Measurements from ENCODE around the gene TNFSF4.

The TNFSF4 gene

GRCh38 chr1:173220157-173220556 is 13.0 kb upstream of the TNFSF4 start:
- H2AK5ac ChIP-seq (ENCODE audit: low read length), result no peak overlapping the region
- H3K79me2 ChIP-seq (ENCODE audit: control insufficient read depth, insufficient read depth, low read length), result no peaks in the 10 kb centered on the region
- no peak overlapping the region for H3K4me2 ChIP-seq (ENCODE audit: low read length)
- no peak overlapping the region for H3K4ac ChIP-seq (ENCODE audit: low read depth, low read length)
- no peak overlapping the region for H3K56ac ChIP-seq (ENCODE audit: low read length)
- no CpG with 5 or more reads among the region's 1 CpG for WGBS (ENCODE audit: extremely low coverage, insufficient coverage, low lambda C conversion rate)
- H3K79me1 ChIP-seq (ENCODE audit: low read length), result no peaks in the 10 kb centered on the region
- H3K27me3 ChIP-seq (ENCODE audit: insufficient read depth, low read length, poor library complexity), result no peaks in the 10 kb centered on the region
- H4K8ac ChIP-seq (ENCODE audit: low read depth, low read length), result no peak overlapping the region
- no peak overlapping the region for H3K4me3 ChIP-seq (ENCODE audit: low read length)
- H3K36me3 ChIP-seq (ENCODE audit: control insufficient read depth, insufficient read depth, low read length), result no peaks in the 10 kb centered on the region
- no peak overlapping the region for H3K27ac ChIP-seq (ENCODE audit: low read depth, low read length)
- H2BK15ac ChIP-seq (replicated peaks; ENCODE audit: low read depth), result no peak overlapping the region
- no peak overlapping the region for H2BK5ac ChIP-seq (ENCODE audit: low read length)
- no peak overlapping the region for H4K5ac ChIP-seq (ENCODE audit: low read length)
- H3K4me1 ChIP-seq (ENCODE audit: control insufficient read depth, low read depth, low read length), result no peaks in the 10 kb centered on the region
- H2BK120ac ChIP-seq (ENCODE audit: low read depth, low read length), result no peak overlapping the region
- no peak overlapping the region for H3K9ac ChIP-seq (ENCODE audit: low read length)
- no peak overlapping the region for H3K23ac ChIP-seq (ENCODE audit: low read length)
- no peak overlapping the region for H3K18ac ChIP-seq (ENCODE audit: low read length)
- no peak for DNase-seq

GRCh38 chr1:173213665-173214064 is 6.5 kb upstream of the TNFSF4 start:
- H3K4ac ChIP-seq (ENCODE audit: low read depth, low read length), result no peak overlapping the region
- no peak overlapping the region for H3K4me3 ChIP-seq (ENCODE audit: low read length)
- H3K79me1 ChIP-seq (ENCODE audit: low read length), result no peaks in the 10 kb centered on the region
- H2AK5ac ChIP-seq (ENCODE audit: low read length), result no peak overlapping the region
- no peaks in the 10 kb centered on the region for H3K36me3 ChIP-seq (ENCODE audit: control insufficient read depth, insufficient read depth, low read length)
- WGBS (ENCODE audit: extremely low coverage, insufficient coverage, low lambda C conversion rate), result no CpG with 5 or more reads among the region's 1 CpG
- no peak overlapping the region for H2BK15ac ChIP-seq (replicated peaks; ENCODE audit: low read depth)
- no peak overlapping the region for H4K8ac ChIP-seq (ENCODE audit: low read depth, low read length)
- peaks cover 2% of the 10 kb centered on the region for H3K4me1 ChIP-seq (ENCODE audit: control insufficient read depth, low read depth, low read length)
- no peaks in the 10 kb centered on the region for H3K27me3 ChIP-seq (ENCODE audit: insufficient read depth, low read length, poor library complexity)
- no peak overlapping the region for H3K9ac ChIP-seq (ENCODE audit: low read length)
- H3K4me2 ChIP-seq (ENCODE audit: low read length), result no peak overlapping the region
- peak; percentile 22 for DNase-seq
- H4K5ac ChIP-seq (ENCODE audit: low read length), result no peak overlapping the region
- H2BK120ac ChIP-seq (ENCODE audit: low read depth, low read length), result no peak overlapping the region
- H3K27ac ChIP-seq (ENCODE audit: low read depth, low read length), result no peak overlapping the region
- H3K18ac ChIP-seq (ENCODE audit: low read length), result peak overlapping the region; percentile 60
- H3K23ac ChIP-seq (ENCODE audit: low read length), result no peak overlapping the region
- H3K79me2 ChIP-seq (ENCODE audit: control insufficient read depth, insufficient read depth, low read length), result no peaks in the 10 kb centered on the region
- no peak overlapping the region for H2BK5ac ChIP-seq (ENCODE audit: low read length)
- no peak overlapping the region for H3K56ac ChIP-seq (ENCODE audit: low read length)

- Histone ChIP-seq H3K23ac (ENCODE audit: low read length) (no peak overlapping the region), H3K27me3 (ENCODE audit: insufficient read depth, low read length, poor library complexity) (no peaks in the 10 kb centered on the region), H3K36me3 (ENCODE audit: control insufficient read depth, insufficient read depth, low read length) (no peaks in the 10 kb centered on the region), H3K4me1 (ENCODE audit: control insufficient read depth, low read depth, low read length) (peaks cover 2% of the 10 kb centered on the region), H3K4me2 (ENCODE audit: low read length) (no peak overlapping the region), H3K4ac (ENCODE audit: low read depth, low read length) (no peak overlapping the region), H3K79me2 (ENCODE audit: control insufficient read depth, insufficient read depth, low read length) (no peaks in the 10 kb centered on the region), H3K27ac (ENCODE audit: low read depth, low read length) (no peak overlapping the region), H2BK5ac (ENCODE audit: low read length) (no peak overlapping the region), H3K18ac (ENCODE audit: low read length) (no peak overlapping the region), H4K8ac (ENCODE audit: low read depth, low read length) (no peak overlapping the region), H4K5ac (ENCODE audit: low read length) (no peak overlapping the region), H3K56ac (ENCODE audit: low read length) (no peak overlapping the region), H3K9ac (ENCODE audit: low read length) (no peak overlapping the region), H2AK5ac (ENCODE audit: low read length) (no peak overlapping the region), H3K4me3 (ENCODE audit: low read length) (no peak overlapping the region), H2BK120ac (ENCODE audit: low read depth, low read length) (no peak overlapping the region), H3K79me1 (ENCODE audit: low read length) (no peaks in the 10 kb centered on the region), H2BK15ac (replicated peaks; ENCODE audit: low read depth) (no peak overlapping the region)
- no CpG with 5 or more reads among the region's 2 CpGs for WGBS (ENCODE audit: extremely low coverage, insufficient coverage, low lambda C conversion rate)
- DNase-seq, result no peak
Measured at GRCh38 chr1:173212952-173213491, 5.9 kb upstream of the TNFSF4 start.

GRCh38 chr1:173210716-173211231 is 3.6 kb upstream of the TNFSF4 start:
- Histone ChIP-seq H3K79me2 (ENCODE audit: control insufficient read depth, insufficient read depth, low read length) (no peaks in the 10 kb centered on the region), H3K4me1 (ENCODE audit: control insufficient read depth, low read depth, low read length) (peaks cover 2% of the 10 kb centered on the region), H3K18ac (ENCODE audit: low read length) (no peak overlapping the region), H2BK120ac (ENCODE audit: low read depth, low read length) (no peak overlapping the region), H3K4ac (ENCODE audit: low read depth, low read length) (no peak overlapping the region), H3K79me1 (ENCODE audit: low read length) (no peaks in the 10 kb centered on the region), H3K9ac (ENCODE audit: low read length) (no peak overlapping the region), H4K8ac (ENCODE audit: low read depth, low read length) (no peak overlapping the region), H3K36me3 (ENCODE audit: control insufficient read depth, insufficient read depth, low read length) (no peaks in the 10 kb centered on the region), H2BK15ac (replicated peaks; ENCODE audit: low read depth) (no peak overlapping the region), H2BK5ac (ENCODE audit: low read length) (no peak overlapping the region), H4K5ac (ENCODE audit: low read length) (no peak overlapping the region), H3K27me3 (ENCODE audit: insufficient read depth, low read length, poor library complexity) (no peaks in the 10 kb centered on the region), H2AK5ac (ENCODE audit: low read length) (no peak overlapping the region), H3K23ac (ENCODE audit: low read length) (no peak overlapping the region), H3K4me3 (ENCODE audit: low read length) (no peak overlapping the region), H3K27ac (ENCODE audit: low read depth, low read length) (no peak overlapping the region), H3K56ac (ENCODE audit: low read length) (no peak overlapping the region), H3K4me2 (ENCODE audit: low read length) (no peak overlapping the region)
- WGBS (ENCODE audit: extremely low coverage, insufficient coverage, low lambda C conversion rate), result no CpG with 5 or more reads among the region's 1 CpG
- no peak for DNase-seq

GRCh38 chr1:173210283-173210682 is 3.2 kb upstream of the TNFSF4 start:
- Histone ChIP-seq H3K4me2 (ENCODE audit: low read length) (no peak overlapping the region), H4K5ac (ENCODE audit: low read length) (no peak overlapping the region), H3K79me2 (ENCODE audit: control insufficient read depth, insufficient read depth, low read length) (no peaks in the 10 kb centered on the region), H3K27me3 (ENCODE audit: insufficient read depth, low read length, poor library complexity) (no peaks in the 10 kb centered on the region), H2AK5ac (ENCODE audit: low read length) (no peak overlapping the region), H2BK15ac (replicated peaks; ENCODE audit: low read depth) (no peak overlapping the region), H3K4me1 (ENCODE audit: control insufficient read depth, low read depth, low read length) (peaks cover 2% of the 10 kb centered on the region), H3K9ac (ENCODE audit: low read length) (no peak overlapping the region), H3K4me3 (ENCODE audit: low read length) (no peak overlapping the region), H4K8ac (ENCODE audit: low read depth, low read length) (no peak overlapping the region), H3K4ac (ENCODE audit: low read depth, low read length) (no peak overlapping the region), H3K23ac (ENCODE audit: low read length) (no peak overlapping the region), H3K36me3 (ENCODE audit: control insufficient read depth, insufficient read depth, low read length) (no peaks in the 10 kb centered on the region), H3K27ac (ENCODE audit: low read depth, low read length) (no peak overlapping the region), H3K18ac (ENCODE audit: low read length) (no peak overlapping the region), H3K56ac (ENCODE audit: low read length) (no peak overlapping the region), H2BK120ac (ENCODE audit: low read depth, low read length) (no peak overlapping the region), H3K79me1 (ENCODE audit: low read length) (no peaks in the 10 kb centered on the region), H2BK5ac (ENCODE audit: low read length) (no peak overlapping the region)
- no peak for DNase-seq
- no CpG with 5 or more reads among the region's 2 CpGs for WGBS (ENCODE audit: extremely low coverage, insufficient coverage, low lambda C conversion rate)

GRCh38 chr1:173208868-173209267 is 1.7 kb upstream of the TNFSF4 start:
- DNase-seq, result no peak
- no peak overlapping the region for H4K5ac ChIP-seq (ENCODE audit: low read length)
- no peaks in the 10 kb centered on the region for H3K27me3 ChIP-seq (ENCODE audit: insufficient read depth, low read length, poor library complexity)
- no CpG with 5 or more reads among the region's 4 CpGs for WGBS (ENCODE audit: extremely low coverage, insufficient coverage, low lambda C conversion rate)
- H3K4me2 ChIP-seq (ENCODE audit: low read length), result no peak overlapping the region
- no peaks in the 10 kb centered on the region for H3K79me2 ChIP-seq (ENCODE audit: control insufficient read depth, insufficient read depth, low read length)
- no peak overlapping the region for H3K9ac ChIP-seq (ENCODE audit: low read length)
- H3K4me3 ChIP-seq (ENCODE audit: low read length), result no peak overlapping the region
- H3K4me1 ChIP-seq (ENCODE audit: control insufficient read depth, low read depth, low read length), result no peaks in the 10 kb centered on the region
- H2BK5ac ChIP-seq (ENCODE audit: low read length), result no peak overlapping the region
- no peak overlapping the region for H3K4ac ChIP-seq (ENCODE audit: low read depth, low read length)
- no peak overlapping the region for H3K18ac ChIP-seq (ENCODE audit: low read length)
- H3K36me3 ChIP-seq (ENCODE audit: control insufficient read depth, insufficient read depth, low read length), result no peaks in the 10 kb centered on the region
- H4K8ac ChIP-seq (ENCODE audit: low read depth, low read length), result no peak overlapping the region
- H3K23ac ChIP-seq (ENCODE audit: low read length), result no peak overlapping the region
- no peak overlapping the region for H2AK5ac ChIP-seq (ENCODE audit: low read length)
- no peak overlapping the region for H2BK120ac ChIP-seq (ENCODE audit: low read depth, low read length)
- no peaks in the 10 kb centered on the region for H3K79me1 ChIP-seq (ENCODE audit: low read length)
- no peak overlapping the region for H3K27ac ChIP-seq (ENCODE audit: low read depth, low read length)
- no peak overlapping the region for H2BK15ac ChIP-seq (replicated peaks; ENCODE audit: low read depth)
- H3K56ac ChIP-seq (ENCODE audit: low read length), result no peak overlapping the region

All from mesendoderm (in vitro differentiated cells).